Omental fat pad (tissue), 4 donors: ENCODE results near the gene MOSMO. TPM values are rescaled to one million over a fixed set of nuclear protein-coding genes. Genes with fewer than 3 reads are reported as not detected.
"Not testable (repeated sequence)": the region's sequence is repeated elsewhere in the genome, so short reads cannot be mapped to it uniquely, and the experiment has no call there.

Source experiments
- ATAC-seq: fragments of 150-250 bp; one replicate; pipeline ENCODE4 v1.9.1; 2016; ENCODE audit warnings: mild to moderate bottlenecking, moderate library complexity; ENCODE audit not compliant: low FRiP score
- DNase-seq: peaks from one replicate; pipeline ENCODE4 v3.0.0-alpha.2; 2019; ENCODE audit warnings: low spot score
- CTCF ChIP-seq, 3 donors: fragments of 450-650 bp; IDR thresholded peaks; one replicate each; pipeline ENCODE4 v1.5.1; 2016 to 2017; ENCODE audit warnings: antibody characterized with exemption in 3 of 3, mild to moderate bottlenecking in 3 of 3, moderate library complexity in 2 of 3
- total RNA-seq, 4 donors: library from RNA; depleted of rRNA; stranded (reverse); fragments of >200 nt; gene quantifications; one replicate each; pipeline ENCODE4 v1.1.0, GENCODE V29; 2016

Gene MOSMO
- total RNA-seq, 4 donors from 2014 or later: 18.7 to 35.2 (median 25.8) TPM

DNA sequence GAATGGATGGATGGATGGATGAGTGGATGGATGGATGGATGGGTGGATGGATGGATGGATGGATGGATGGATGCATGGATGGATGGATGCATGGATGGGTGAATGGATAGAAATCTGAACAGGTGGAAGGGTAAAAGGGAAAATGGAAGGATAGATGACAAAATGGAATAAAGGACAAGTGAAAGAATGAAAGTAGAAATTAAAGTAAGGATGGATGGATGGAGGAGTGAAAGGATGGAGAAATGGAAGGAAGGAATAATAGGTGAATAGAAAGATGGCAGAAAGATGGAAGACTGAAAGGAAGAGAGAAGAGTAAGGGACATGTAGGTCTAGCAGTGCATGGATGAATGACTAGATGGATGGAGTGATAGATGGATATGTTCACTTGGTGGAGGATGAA lies 114.3 kb downstream of the MOSMO start:
- DNase-seq (no peak), ATAC-seq (no peak)
- TF ChIP-seq CTCF (IDR thresholded peaks at IDR 0.05): no peak

- ATAC-seq: no peak
- TF ChIP-seq CTCF (IDR thresholded peaks at IDR 0.05): no peak
- no peak for DNase-seq
These were observed 115.2 kb downstream of the MOSMO start for GRCh38 chr16:22123146-22123545.

GRCh38 chr16:22123759-22124490 lies 116.0 kb downstream of the MOSMO start:
- no peak for DNase-seq
- ATAC-seq: no peak
- no peak for TF ChIP-seq CTCF (IDR thresholded peaks at IDR 0.05)

DNA sequence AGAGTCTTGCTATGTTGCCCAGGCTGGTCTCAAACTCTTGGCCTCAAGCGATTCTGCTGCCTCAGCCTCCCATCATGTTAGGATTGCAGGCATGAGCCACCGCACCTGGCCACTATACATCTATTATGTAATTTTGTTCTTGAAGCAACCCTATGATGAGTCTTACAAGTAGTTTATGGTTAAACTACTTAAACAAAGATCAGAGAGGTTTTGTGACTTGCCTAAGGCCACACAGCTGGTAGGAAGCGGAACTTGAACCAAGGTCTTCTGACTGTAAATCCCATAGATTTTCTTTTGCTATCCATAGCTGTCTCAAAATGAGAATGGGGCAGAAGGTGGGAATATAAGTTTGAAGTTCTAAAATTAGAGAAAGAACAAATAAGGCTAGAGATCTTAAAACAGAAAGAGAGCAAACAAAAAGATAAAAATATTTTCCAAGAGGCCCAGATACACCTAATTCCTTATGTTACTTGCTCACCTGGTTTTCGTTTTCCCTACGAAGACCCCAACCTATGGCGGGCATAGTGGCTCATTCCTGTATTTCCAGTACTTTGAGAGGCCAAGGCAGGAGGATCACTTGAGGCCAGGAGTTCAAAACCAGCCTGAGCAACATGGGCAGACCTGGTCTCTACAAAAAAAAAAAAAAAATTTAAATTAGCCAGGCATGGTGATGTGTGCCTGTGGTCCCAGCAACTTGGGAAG lies 116.8 kb downstream of the MOSMO start:
- no peak for DNase-seq
- no peak for TF ChIP-seq CTCF (IDR thresholded peaks at IDR 0.05)
- no peak for ATAC-seq

GRCh38 chr16:22126037-22126558 lies 118.2 kb downstream of the MOSMO start:
- no peak for DNase-seq
- no peak for ATAC-seq

GRCh38 chr16:22128537-22128936 lies 120.6 kb downstream of the MOSMO start:
- not testable (repeated sequence) for DNase-seq, ATAC-seq

More at GRCh38 chr16:22126037-22126558, 118.2 kb downstream of the MOSMO start:
- no peak for TF ChIP-seq CTCF (IDR thresholded peaks at IDR 0.05)

DNA sequence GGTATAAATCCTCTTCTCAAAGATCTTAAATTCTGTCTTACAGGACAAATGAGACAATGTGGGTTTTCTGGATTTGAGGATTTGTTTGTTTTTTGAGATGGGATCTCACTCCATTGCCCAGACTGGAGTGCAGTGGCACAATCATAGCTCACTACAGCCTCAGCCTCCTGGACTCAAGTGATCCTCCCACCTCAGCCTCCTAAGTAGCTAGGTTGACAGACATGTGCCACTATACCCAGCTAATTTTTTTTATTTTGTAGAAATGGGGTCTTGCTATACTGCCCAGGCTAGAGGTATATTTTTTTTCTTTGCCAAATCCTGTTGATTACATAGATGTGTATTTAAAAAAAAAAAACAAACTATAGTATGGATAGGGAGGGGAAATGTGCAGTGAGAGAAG lies 122.6 kb downstream of the MOSMO start:
- DNase-seq (no peak), ATAC-seq (no peak)
- TF ChIP-seq CTCF (IDR thresholded peaks at IDR 0.05): no peak
